Hepatocyte (in vitro differentiated cells): ENCODE results near the gene PCDH9.

ENCODE experiments used
- EZH2 ChIP-seq: fragments of 200-600 bp; sonication (generic); IDR thresholded peaks from 2 replicates; pipeline ENCODE4 v1.6.1; 2016; ENCODE audit warnings: antibody characterized with exemption, mild to moderate bottlenecking, borderline replicate concordance
- TF ChIP-seq, protein P1 (sequence below): fragments of 200-600 bp; sonication (generic); IDR thresholded peaks from 2 replicates; pipeline ENCODE4 v1.5.1; 2016; ENCODE audit warnings: antibody characterized with exemption, mild to moderate bottlenecking; ENCODE audit not compliant: poor library complexity

DNA sequence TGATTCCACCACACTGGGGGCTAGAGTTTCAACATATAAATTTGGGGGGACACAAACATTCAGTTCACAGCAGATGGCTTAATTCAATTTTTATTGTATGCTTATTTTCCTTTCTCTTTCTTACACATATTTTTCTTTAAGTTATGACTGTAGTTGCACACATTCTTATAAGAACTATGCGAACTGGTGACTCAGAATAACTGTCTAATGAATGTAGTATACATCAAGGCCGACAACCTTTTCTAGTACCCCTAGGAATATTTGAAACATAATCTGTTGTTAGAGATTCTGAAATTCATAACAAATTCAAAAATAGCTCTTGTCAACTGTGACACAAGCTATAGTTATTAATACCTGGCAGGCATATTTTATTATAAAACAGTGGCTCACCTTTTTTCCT lies 695.6 kb downstream of the PCDH9 start:
- no peak for TF ChIP-seq EZH2
- TF ChIP-seq, protein P1, sequence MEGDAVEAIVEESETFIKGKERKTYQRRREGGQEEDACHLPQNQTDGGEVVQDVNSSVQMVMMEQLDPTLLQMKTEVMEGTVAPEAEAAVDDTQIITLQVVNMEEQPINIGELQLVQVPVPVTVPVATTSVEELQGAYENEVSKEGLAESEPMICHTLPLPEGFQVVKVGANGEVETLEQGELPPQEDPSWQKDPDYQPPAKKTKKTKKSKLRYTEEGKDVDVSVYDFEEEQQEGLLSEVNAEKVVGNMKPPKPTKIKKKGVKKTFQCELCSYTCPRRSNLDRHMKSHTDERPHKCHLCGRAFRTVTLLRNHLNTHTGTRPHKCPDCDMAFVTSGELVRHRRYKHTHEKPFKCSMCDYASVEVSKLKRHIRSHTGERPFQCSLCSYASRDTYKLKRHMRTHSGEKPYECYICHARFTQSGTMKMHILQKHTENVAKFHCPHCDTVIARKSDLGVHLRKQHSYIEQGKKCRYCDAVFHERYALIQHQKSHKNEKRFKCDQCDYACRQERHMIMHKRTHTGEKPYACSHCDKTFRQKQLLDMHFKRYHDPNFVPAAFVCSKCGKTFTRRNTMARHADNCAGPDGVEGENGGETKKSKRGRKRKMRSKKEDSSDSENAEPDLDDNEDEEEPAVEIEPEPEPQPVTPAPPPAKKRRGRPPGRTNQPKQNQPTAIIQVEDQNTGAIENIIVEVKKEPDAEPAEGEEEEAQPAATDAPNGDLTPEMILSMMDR: no peak
